H9 (cell line): ENCODE data around the gene GNAI1. TPM values are rescaled to one million over a fixed set of nuclear protein-coding genes. Genes with fewer than 3 reads are reported as not detected.

ENCODE experiments used
- DNase-seq: peaks from one replicate; pipeline ENCODE4 v3.0.0-alpha.2; 2017
- H2AFZ ChIP-seq: one replicate; pipeline ENCODE4 v1.6.1; 2013; ENCODE audit warnings: mild to moderate bottlenecking, low read length, control low read depth, moderate library complexity
- H2AK5ac ChIP-seq: 2 replicates; pipeline ENCODE4 v1.6.1; 2013; ENCODE audit warnings: low read length, control low read depth, mixed read lengths; ENCODE audit not compliant: insufficient read length
- H2BK120ac ChIP-seq: one replicate; pipeline ENCODE4 v1.6.1; 2013; ENCODE audit warnings: low read depth, mild to moderate bottlenecking, low read length, control low read depth, inconsistent platforms; ENCODE audit not compliant: poor library complexity, severe bottlenecking
- H2BK12ac ChIP-seq: 2 replicates; pipeline ENCODE4 v1.6.1; 2013; ENCODE audit warnings: low read length, control low read depth, mixed read lengths, low read depth; ENCODE audit not compliant: insufficient read length
- H2BK15ac ChIP-seq: 2 replicates; pipeline ENCODE4 v1.6.1; 2013; ENCODE audit warnings: low read depth, low read length, control low read depth
- H2BK20ac ChIP-seq: one replicate; pipeline ENCODE4 v1.6.1; 2013; ENCODE audit warnings: low read depth, mild to moderate bottlenecking, low read length, control low read depth, inconsistent platforms; ENCODE audit not compliant: poor library complexity, severe bottlenecking
- H2BK5ac ChIP-seq: 2 replicates; pipeline ENCODE4 v1.6.1; 2013; ENCODE audit warnings: low read length, control low read depth, mixed read lengths; ENCODE audit not compliant: insufficient read length
- H3K14ac ChIP-seq: 2 replicates; pipeline ENCODE4 v1.6.1; 2013; ENCODE audit warnings: low read length, control low read depth; ENCODE audit not compliant: insufficient read depth
- H3K18ac ChIP-seq: 2 replicates; pipeline ENCODE4 v1.6.1; 2013; ENCODE audit warnings: low read depth, mild to moderate bottlenecking, mixed read lengths, low read length, control low read depth; ENCODE audit not compliant: insufficient read length
- H3K23ac ChIP-seq: 2 replicates; pipeline ENCODE4 v1.6.1; 2013; ENCODE audit warnings: low read length, control low read depth, mixed read lengths, low read depth; ENCODE audit not compliant: insufficient read length
- H3K23me2 ChIP-seq: 2 replicates; pipeline ENCODE4 v1.6.1; 2013; ENCODE audit warnings: low read depth, mild to moderate bottlenecking, mixed read lengths, low read length, control low read depth; ENCODE audit not compliant: insufficient read length, poor library complexity, severe bottlenecking
- H3K27ac ChIP-seq: 2 replicates; pipeline ENCODE4 v1.5.1; 2013; ENCODE audit warnings: low read length, control low read depth, mixed read lengths, low read depth; ENCODE audit not compliant: insufficient read length
- H3K27me3 ChIP-seq: 2 replicates; pipeline ENCODE4 v1.6.1; 2013; ENCODE audit warnings: low read length, control low read depth, inconsistent platforms; ENCODE audit not compliant: insufficient read depth
- H3K4ac ChIP-seq: 2 replicates; pipeline ENCODE4 v1.6.1; 2013; ENCODE audit warnings: low read depth, mild to moderate bottlenecking, control low read depth, inconsistent platforms, low read length, moderate library complexity
- H3K4me1 ChIP-seq: 2 replicates; pipeline ENCODE4 v1.6.1; 2013; ENCODE audit warnings: low read length, control low read depth, inconsistent platforms; ENCODE audit not compliant: insufficient read depth
- H3K4me2 ChIP-seq: 2 replicates; pipeline ENCODE4 v1.6.1; 2013; ENCODE audit warnings: low read length, control low read depth, mixed read lengths; ENCODE audit not compliant: insufficient read length, insufficient read depth
- H3K56ac ChIP-seq: 2 replicates; pipeline ENCODE4 v1.6.1; 2013; ENCODE audit warnings: low read depth, mild to moderate bottlenecking, mixed read lengths, low read length, control low read depth; ENCODE audit not compliant: insufficient read length
- H3K79me1 ChIP-seq: 2 replicates; pipeline ENCODE4 v1.6.1; 2013; ENCODE audit warnings: low read depth, mild to moderate bottlenecking, moderate library complexity, low read length, control low read depth, inconsistent platforms; ENCODE audit not compliant: insufficient read depth, poor library complexity, severe bottlenecking
- H3K79me2 ChIP-seq: 2 replicates; pipeline ENCODE4 v1.6.1; 2013; ENCODE audit warnings: low read length, control low read depth, inconsistent platforms; ENCODE audit not compliant: insufficient read depth
- H3K9ac ChIP-seq: 2 replicates; pipeline ENCODE4 v1.6.1; 2013; ENCODE audit warnings: low read length, control low read depth, mixed read lengths; ENCODE audit not compliant: insufficient read length; ENCODE audit errors: extremely low read depth
- H3K9me3 ChIP-seq: one replicate; pipeline ENCODE4 v1.6.1; 2013; ENCODE audit warnings: low read depth, low read length, inconsistent platforms; ENCODE audit not compliant: control insufficient read depth
- H3T11ph ChIP-seq: one replicate; pipeline ENCODE4 v1.6.1; 2013; ENCODE audit warnings: mild to moderate bottlenecking, low read length, control low read depth, inconsistent platforms
- H4K20me1 ChIP-seq: one replicate; pipeline ENCODE4 v1.6.1; 2013; ENCODE audit not compliant: control insufficient read depth, insufficient read length, insufficient read depth
- H4K5ac ChIP-seq: 2 replicates; pipeline ENCODE4 v1.6.1; 2013; ENCODE audit warnings: low read depth, mild to moderate bottlenecking, mixed read lengths, low read length, control low read depth; ENCODE audit not compliant: insufficient read length
- H4K8ac ChIP-seq: replicated peaks from 2 replicates; pipeline ENCODE4 v1.6.1; 2013; ENCODE audit warnings: low read length, control low read depth, mixed read lengths, low read depth; ENCODE audit not compliant: insufficient read length
- H4K91ac ChIP-seq: 2 replicates; pipeline ENCODE4 v1.6.1; 2013; ENCODE audit warnings: low read depth, mild to moderate bottlenecking, moderate library complexity, mixed read lengths, low read length, control low read depth; ENCODE audit not compliant: insufficient read length
- H3K27ac Mint-ChIP-seq, 3 experiments: 2 replicates in 2 of 3; 3 replicates in 1 of 3; pipeline ENCODE4 v1.8.0; 2020 to 2021; ENCODE audit warnings: mixed read lengths in 3 of 3, mild to moderate bottlenecking in 1 of 3, moderate library complexity in 1 of 3
- H3K27me3 Mint-ChIP-seq: 2 replicates; pipeline ENCODE4 v1.8.0; 2021; ENCODE audit warnings: low read depth, mild to moderate bottlenecking, moderate library complexity, mixed read lengths
- H3K36me3 Mint-ChIP-seq, 3 experiments: 2 replicates in 2 of 3; 3 replicates in 1 of 3; pipeline ENCODE4 v1.8.0; 2020 to 2021; ENCODE audit warnings: low read depth in 3 of 3, mixed read lengths in 3 of 3; ENCODE audit not compliant: insufficient read depth in 1 of 3
- H3K4me1 Mint-ChIP-seq, 2 experiments: 2 replicates each; pipeline ENCODE4 v1.8.0; 2020; ENCODE audit warnings: mixed read lengths in 2 of 2
- H3K4me3 Mint-ChIP-seq, 2 experiments: 2 replicates in 1 of 2; 3 replicates in 1 of 2; pipeline ENCODE4 v1.8.0; 2020 to 2021; ENCODE audit warnings: mild to moderate bottlenecking in 2 of 2, mixed read lengths in 2 of 2, moderate library complexity in 1 of 2
- H3K9me3 Mint-ChIP-seq, 2 experiments: 2 replicates in 1 of 2; 3 replicates in 1 of 2; pipeline ENCODE4 v1.8.0; 2020; ENCODE audit warnings: mild to moderate bottlenecking in 2 of 2, mixed read lengths in 2 of 2, moderate library complexity in 1 of 2
- total RNA-seq: library from RNA; stranded (reverse); gene quantifications from 2 replicates; pipeline ENCODE4 v1.2.1, GENCODE V29; 2021
- TF ChIP-seq, protein P1 (sequence below): fragments of 200-600 bp; sonication (generic); conservative IDR thresholded peaks from 3 replicates; pipeline ENCODE4 v1.8.0; 2021; ENCODE audit warnings: antibody characterized with exemption, mild to moderate bottlenecking

The GNAI1 gene
- total RNA-seq, 1 experiment from 2014 or later, result 14.1 TPM

DNA sequence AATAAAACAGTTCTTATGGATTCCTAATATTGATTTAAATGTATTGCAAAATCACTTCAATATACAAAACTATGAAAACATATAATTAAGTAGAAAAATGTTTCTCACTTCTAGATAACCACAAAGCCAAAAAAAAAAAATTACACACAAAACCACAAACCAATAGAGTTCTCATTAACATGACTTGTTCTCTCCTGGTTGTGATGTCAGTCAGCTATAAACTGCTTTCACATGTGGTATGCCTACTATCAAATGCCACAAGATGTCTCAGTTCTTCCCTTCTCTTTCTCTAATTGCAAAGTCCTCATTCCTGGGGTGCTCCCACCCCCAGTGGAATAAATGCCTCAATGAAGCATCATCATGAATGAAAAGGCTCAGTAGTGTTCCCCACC, 16.6 kb downstream of the GNAI1 start:
- Mint-ChIP-seq H3K4me3 (no peak overlapping the region), H3K27me3 (no peaks in the 10 kb centered on the region), H3K9me3 (no peaks in the 10 kb centered on the region), H3K27ac (peak overlapping the region in 2 of 3 experiments; percentile 58 to 66; a peak in 4 of 7 replicates), H3K4me1 (peaks cover 34 to 47% of the 10 kb centered on the region in 2 experiments), H3K36me3 (no peaks in the 10 kb centered on the region)
- H3K23me2 ChIP-seq, result no peaks in the 10 kb centered on the region
- H2BK12ac ChIP-seq, result no peak overlapping the region
- no peak overlapping the region for H3K18ac ChIP-seq
- TF ChIP-seq, protein P1, sequence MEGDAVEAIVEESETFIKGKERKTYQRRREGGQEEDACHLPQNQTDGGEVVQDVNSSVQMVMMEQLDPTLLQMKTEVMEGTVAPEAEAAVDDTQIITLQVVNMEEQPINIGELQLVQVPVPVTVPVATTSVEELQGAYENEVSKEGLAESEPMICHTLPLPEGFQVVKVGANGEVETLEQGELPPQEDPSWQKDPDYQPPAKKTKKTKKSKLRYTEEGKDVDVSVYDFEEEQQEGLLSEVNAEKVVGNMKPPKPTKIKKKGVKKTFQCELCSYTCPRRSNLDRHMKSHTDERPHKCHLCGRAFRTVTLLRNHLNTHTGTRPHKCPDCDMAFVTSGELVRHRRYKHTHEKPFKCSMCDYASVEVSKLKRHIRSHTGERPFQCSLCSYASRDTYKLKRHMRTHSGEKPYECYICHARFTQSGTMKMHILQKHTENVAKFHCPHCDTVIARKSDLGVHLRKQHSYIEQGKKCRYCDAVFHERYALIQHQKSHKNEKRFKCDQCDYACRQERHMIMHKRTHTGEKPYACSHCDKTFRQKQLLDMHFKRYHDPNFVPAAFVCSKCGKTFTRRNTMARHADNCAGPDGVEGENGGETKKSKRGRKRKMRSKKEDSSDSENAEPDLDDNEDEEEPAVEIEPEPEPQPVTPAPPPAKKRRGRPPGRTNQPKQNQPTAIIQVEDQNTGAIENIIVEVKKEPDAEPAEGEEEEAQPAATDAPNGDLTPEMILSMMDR, result no peak
- H3T11ph ChIP-seq, result no peak overlapping the region
- no peak overlapping the region for H3K14ac ChIP-seq
- no peaks in the 10 kb centered on the region for H3K9me3 ChIP-seq
- H3K27me3 ChIP-seq, result no peaks in the 10 kb centered on the region
- H2BK120ac ChIP-seq, result no peak overlapping the region
- H2AFZ ChIP-seq, result no peak overlapping the region
- DNase-seq, result no peak
- no peak overlapping the region for H2AK5ac ChIP-seq
- no peak overlapping the region for H3K9ac ChIP-seq
- no peak overlapping the region for H2BK5ac ChIP-seq
- H3K4me2 ChIP-seq, result no peak overlapping the region
- H3K4me1 ChIP-seq, result no peaks in the 10 kb centered on the region; the same call in 1 of the 2 replicates
- no peak overlapping the region for H4K91ac ChIP-seq
- H3K56ac ChIP-seq, result no peak overlapping the region
- no peak overlapping the region for H4K5ac ChIP-seq
- no peak overlapping the region for H3K4ac ChIP-seq
- no peak overlapping the region for H3K23ac ChIP-seq
- H4K20me1 ChIP-seq, result no peaks in the 10 kb centered on the region
- H4K8ac ChIP-seq, result no peak overlapping the region
- H3K79me2 ChIP-seq, result peaks cover 7% of the 10 kb centered on the region; the same call in 1 of the 2 replicates
- no peak overlapping the region for H3K27ac ChIP-seq
- no peaks in the 10 kb centered on the region for H3K79me1 ChIP-seq
- no peak overlapping the region for H2BK20ac ChIP-seq
- no peak overlapping the region for H2BK15ac ChIP-seq
